H9 (cell line): ENCODE data around the gene LCN2. TPM values are rescaled to one million over a fixed set of nuclear protein-coding genes. Genes with fewer than 3 reads are reported as not detected.

Experiments
- DNase-seq: peaks from one replicate; pipeline ENCODE4 v3.0.0-alpha.2; 2017
- H2AFZ ChIP-seq: one replicate; pipeline ENCODE4 v1.6.1; 2013; ENCODE audit warnings: mild to moderate bottlenecking, low read length, control low read depth, moderate library complexity
- H2AK5ac ChIP-seq: 2 replicates; pipeline ENCODE4 v1.6.1; 2013; ENCODE audit warnings: low read length, control low read depth, mixed read lengths; ENCODE audit not compliant: insufficient read length
- H2BK120ac ChIP-seq: one replicate; pipeline ENCODE4 v1.6.1; 2013; ENCODE audit warnings: low read depth, mild to moderate bottlenecking, low read length, control low read depth, inconsistent platforms; ENCODE audit not compliant: poor library complexity, severe bottlenecking
- H2BK12ac ChIP-seq: 2 replicates; pipeline ENCODE4 v1.6.1; 2013; ENCODE audit warnings: low read length, control low read depth, mixed read lengths, low read depth; ENCODE audit not compliant: insufficient read length
- H2BK15ac ChIP-seq: 2 replicates; pipeline ENCODE4 v1.6.1; 2013; ENCODE audit warnings: low read depth, low read length, control low read depth
- H2BK20ac ChIP-seq: one replicate; pipeline ENCODE4 v1.6.1; 2013; ENCODE audit warnings: low read depth, mild to moderate bottlenecking, low read length, control low read depth, inconsistent platforms; ENCODE audit not compliant: poor library complexity, severe bottlenecking
- H2BK5ac ChIP-seq: 2 replicates; pipeline ENCODE4 v1.6.1; 2013; ENCODE audit warnings: low read length, control low read depth, mixed read lengths; ENCODE audit not compliant: insufficient read length
- H3K14ac ChIP-seq: 2 replicates; pipeline ENCODE4 v1.6.1; 2013; ENCODE audit warnings: low read length, control low read depth; ENCODE audit not compliant: insufficient read depth
- H3K18ac ChIP-seq: 2 replicates; pipeline ENCODE4 v1.6.1; 2013; ENCODE audit warnings: low read depth, mild to moderate bottlenecking, mixed read lengths, low read length, control low read depth; ENCODE audit not compliant: insufficient read length
- H3K23ac ChIP-seq: 2 replicates; pipeline ENCODE4 v1.6.1; 2013; ENCODE audit warnings: low read length, control low read depth, mixed read lengths, low read depth; ENCODE audit not compliant: insufficient read length
- H3K23me2 ChIP-seq: 2 replicates; pipeline ENCODE4 v1.6.1; 2013; ENCODE audit warnings: low read depth, mild to moderate bottlenecking, mixed read lengths, low read length, control low read depth; ENCODE audit not compliant: insufficient read length, poor library complexity, severe bottlenecking
- H3K27ac ChIP-seq: 2 replicates; pipeline ENCODE4 v1.5.1; 2013; ENCODE audit warnings: low read length, control low read depth, mixed read lengths, low read depth; ENCODE audit not compliant: insufficient read length
- H3K27me3 ChIP-seq: 2 replicates; pipeline ENCODE4 v1.6.1; 2013; ENCODE audit warnings: low read length, control low read depth, inconsistent platforms; ENCODE audit not compliant: insufficient read depth
- H3K4ac ChIP-seq: 2 replicates; pipeline ENCODE4 v1.6.1; 2013; ENCODE audit warnings: low read depth, mild to moderate bottlenecking, control low read depth, inconsistent platforms, low read length, moderate library complexity
- H3K4me1 ChIP-seq: 2 replicates; pipeline ENCODE4 v1.6.1; 2013; ENCODE audit warnings: low read length, control low read depth, inconsistent platforms; ENCODE audit not compliant: insufficient read depth
- H3K4me2 ChIP-seq: 2 replicates; pipeline ENCODE4 v1.6.1; 2013; ENCODE audit warnings: low read length, control low read depth, mixed read lengths; ENCODE audit not compliant: insufficient read length, insufficient read depth
- H3K56ac ChIP-seq: 2 replicates; pipeline ENCODE4 v1.6.1; 2013; ENCODE audit warnings: low read depth, mild to moderate bottlenecking, mixed read lengths, low read length, control low read depth; ENCODE audit not compliant: insufficient read length
- H3K79me1 ChIP-seq: 2 replicates; pipeline ENCODE4 v1.6.1; 2013; ENCODE audit warnings: low read depth, mild to moderate bottlenecking, moderate library complexity, low read length, control low read depth, inconsistent platforms; ENCODE audit not compliant: insufficient read depth, poor library complexity, severe bottlenecking
- H3K79me2 ChIP-seq: 2 replicates; pipeline ENCODE4 v1.6.1; 2013; ENCODE audit warnings: low read length, control low read depth, inconsistent platforms; ENCODE audit not compliant: insufficient read depth
- H3K9ac ChIP-seq: 2 replicates; pipeline ENCODE4 v1.6.1; 2013; ENCODE audit warnings: low read length, control low read depth, mixed read lengths; ENCODE audit not compliant: insufficient read length; ENCODE audit errors: extremely low read depth
- H3K9me3 ChIP-seq: one replicate; pipeline ENCODE4 v1.6.1; 2013; ENCODE audit warnings: low read depth, low read length, inconsistent platforms; ENCODE audit not compliant: control insufficient read depth
- H3T11ph ChIP-seq: one replicate; pipeline ENCODE4 v1.6.1; 2013; ENCODE audit warnings: mild to moderate bottlenecking, low read length, control low read depth, inconsistent platforms
- H4K20me1 ChIP-seq: one replicate; pipeline ENCODE4 v1.6.1; 2013; ENCODE audit not compliant: control insufficient read depth, insufficient read length, insufficient read depth
- H4K5ac ChIP-seq: 2 replicates; pipeline ENCODE4 v1.6.1; 2013; ENCODE audit warnings: low read depth, mild to moderate bottlenecking, mixed read lengths, low read length, control low read depth; ENCODE audit not compliant: insufficient read length
- H4K8ac ChIP-seq: replicated peaks from 2 replicates; pipeline ENCODE4 v1.6.1; 2013; ENCODE audit warnings: low read length, control low read depth, mixed read lengths, low read depth; ENCODE audit not compliant: insufficient read length
- H4K91ac ChIP-seq: 2 replicates; pipeline ENCODE4 v1.6.1; 2013; ENCODE audit warnings: low read depth, mild to moderate bottlenecking, moderate library complexity, mixed read lengths, low read length, control low read depth; ENCODE audit not compliant: insufficient read length
- H3K27ac Mint-ChIP-seq, 3 experiments: 2 replicates in 2 of 3; 3 replicates in 1 of 3; pipeline ENCODE4 v1.8.0; 2020 to 2021; ENCODE audit warnings: mixed read lengths in 3 of 3, mild to moderate bottlenecking in 1 of 3, moderate library complexity in 1 of 3
- H3K27me3 Mint-ChIP-seq: 2 replicates; pipeline ENCODE4 v1.8.0; 2021; ENCODE audit warnings: low read depth, mild to moderate bottlenecking, moderate library complexity, mixed read lengths
- H3K36me3 Mint-ChIP-seq, 3 experiments: 2 replicates in 2 of 3; 3 replicates in 1 of 3; pipeline ENCODE4 v1.8.0; 2020 to 2021; ENCODE audit warnings: low read depth in 3 of 3, mixed read lengths in 3 of 3; ENCODE audit not compliant: insufficient read depth in 1 of 3
- H3K4me1 Mint-ChIP-seq, 2 experiments: 2 replicates each; pipeline ENCODE4 v1.8.0; 2020; ENCODE audit warnings: mixed read lengths in 2 of 2
- H3K4me3 Mint-ChIP-seq, 2 experiments: 2 replicates in 1 of 2; 3 replicates in 1 of 2; pipeline ENCODE4 v1.8.0; 2020 to 2021; ENCODE audit warnings: mild to moderate bottlenecking in 2 of 2, mixed read lengths in 2 of 2, moderate library complexity in 1 of 2
- H3K9me3 Mint-ChIP-seq, 2 experiments: 2 replicates in 1 of 2; 3 replicates in 1 of 2; pipeline ENCODE4 v1.8.0; 2020; ENCODE audit warnings: mild to moderate bottlenecking in 2 of 2, mixed read lengths in 2 of 2, moderate library complexity in 1 of 2
- CTCF ChIP-seq: fragments of 200-600 bp; sonication (generic); conservative IDR thresholded peaks from 3 replicates; pipeline ENCODE4 v1.8.0; 2021; ENCODE audit warnings: antibody characterized with exemption, mild to moderate bottlenecking
- WGBS: extraction: QIAGEN DNeasy Blood & Tissue Kit; methylation state at CpG from one replicate; pipeline ENCODE4 v1.1.7; 2013; ENCODE audit warnings: missing lambda C conversion rate, low lambda C conversion rate, mixed read lengths; ENCODE audit not compliant: insufficient read length; ENCODE audit errors: extremely low coverage; 5-methylcytosine and 5-hydroxymethylcytosine counted together
- total RNA-seq: library from RNA; stranded (reverse); gene quantifications from 2 replicates; pipeline ENCODE4 v1.2.1, GENCODE V29; 2021

The LCN2 gene
- total RNA-seq, 1 experiment from 2014 or later: not detected

GRCh38 chr9:128104171-128104618 lies 45.1 kb upstream of the LCN2 start:
- no peak overlapping the region for H2BK5ac ChIP-seq
- no peak overlapping the region for H4K91ac ChIP-seq
- H3K27ac Mint-ChIP-seq: no peak overlapping the region
- H3K4ac ChIP-seq: no peak overlapping the region
- no peak overlapping the region for H3K56ac ChIP-seq
- H3K27me3 ChIP-seq: no peaks in the 10 kb centered on the region
- H3K23me2 ChIP-seq: peaks cover 1% of the 10 kb centered on the region
- H2BK20ac ChIP-seq: no peak overlapping the region
- no peak overlapping the region for H4K8ac ChIP-seq
- H3K9me3 ChIP-seq: no peaks in the 10 kb centered on the region
- no peak overlapping the region for H2BK15ac ChIP-seq
- H3K27me3 Mint-ChIP-seq: no peaks in the 10 kb centered on the region
- H2BK12ac ChIP-seq: no peak overlapping the region
- no CpG with 5 or more reads among the region's 6 CpGs for WGBS
- H3K4me3 Mint-ChIP-seq: no peak overlapping the region
- H3K23ac ChIP-seq: no peak overlapping the region
- peaks cover 3% of the 10 kb centered on the region for H3K79me1 ChIP-seq
- TF ChIP-seq CTCF: no peak
- H2BK120ac ChIP-seq: no peak overlapping the region
- H3K4me2 ChIP-seq: no peak overlapping the region
- no peaks in the 10 kb centered on the region for H4K20me1 ChIP-seq
- no peak overlapping the region for H2AK5ac ChIP-seq
- no peak overlapping the region for H3T11ph ChIP-seq
- DNase-seq: no peak
- no peak overlapping the region for H4K5ac ChIP-seq
- no peak overlapping the region for H3K14ac ChIP-seq
- H3K79me2 ChIP-seq: peaks cover 4% of the 10 kb centered on the region; the same call in 1 of the 2 replicates
- H3K18ac ChIP-seq: no peak overlapping the region
- no peak overlapping the region for H3K27ac ChIP-seq
- H3K4me1 ChIP-seq: peaks cover 2% of the 10 kb centered on the region; the same call in 1 of the 2 replicates
- H3K9me3 Mint-ChIP-seq: no peaks in the 10 kb centered on the region
- H3K9ac ChIP-seq: no peak overlapping the region
- peaks cover 28 to 66% (median 63%) of the 10 kb centered on the region in 3 experiments; a peak in 6 of 7 replicates for H3K36me3 Mint-ChIP-seq
- H2AFZ ChIP-seq: no peak overlapping the region
- H3K4me1 Mint-ChIP-seq: peaks cover 26 to 39% of the 10 kb centered on the region in 2 experiments
